Measurements from ENCODE around the gene DEFB125.
"Not testable (repeated sequence)": the region's sequence is repeated elsewhere in the genome, so short reads cannot be mapped to it uniquely, and the experiment has no call there.

DEFB125 gene

GRCh38 chr20:87401-87800 lies at the start of gene DEFB125:
DEFB125 (plus strand) TSS chr20:87672; CDS start chr20:87710, 38 bp downstream.
- no peak for DNase-seq

- DNase-seq: no peak
Observed at GRCh38 chr20:60035-60918, 27.2 kb upstream of the DEFB125 start.

- no peak for DNase-seq
Observed at GRCh38 chr20:61230-61629, 26.2 kb upstream of the DEFB125 start.

DNA sequence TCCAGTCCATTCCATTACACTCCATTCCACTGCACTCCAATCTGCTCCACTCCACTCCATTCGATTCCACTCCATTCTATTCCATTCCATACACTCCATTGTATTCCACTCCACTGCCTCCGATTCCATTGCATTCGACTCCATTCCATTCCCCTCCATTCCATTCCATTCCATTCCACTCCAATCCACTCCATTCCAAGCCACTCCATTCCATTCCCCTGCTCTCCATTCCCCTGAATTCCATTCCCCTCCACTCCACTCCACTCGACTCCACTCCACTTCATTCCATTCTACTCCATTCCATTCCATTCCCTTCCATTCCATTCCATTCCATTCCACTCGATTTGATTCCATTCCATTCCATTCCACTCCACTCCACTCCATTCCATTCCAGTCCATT lies 25.7 kb upstream of the DEFB125 start:
- DNase-seq: no peak

DNA sequence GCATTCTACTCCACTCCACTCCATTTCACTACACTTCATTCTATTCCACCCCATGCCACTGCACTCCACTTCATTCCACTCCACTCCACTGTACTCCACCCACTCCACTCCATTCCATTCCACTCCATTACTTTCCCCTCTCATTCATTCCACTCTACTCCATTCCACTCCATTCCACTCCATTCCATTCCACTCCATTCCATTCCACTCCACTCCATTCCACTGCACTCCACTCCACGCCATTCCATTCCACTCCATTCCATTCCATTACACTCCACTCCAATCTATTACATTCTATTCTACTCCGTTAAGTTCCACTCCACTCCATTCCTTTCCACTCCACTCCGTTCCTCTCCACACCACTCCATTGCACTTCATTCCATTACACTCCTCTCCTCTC lies 25.0 kb upstream of the DEFB125 start:
- DNase-seq: no peak

- no peak for DNase-seq
Observed at GRCh38 chr20:64026-64603, 23.4 kb upstream of the DEFB125 start.

DNA sequence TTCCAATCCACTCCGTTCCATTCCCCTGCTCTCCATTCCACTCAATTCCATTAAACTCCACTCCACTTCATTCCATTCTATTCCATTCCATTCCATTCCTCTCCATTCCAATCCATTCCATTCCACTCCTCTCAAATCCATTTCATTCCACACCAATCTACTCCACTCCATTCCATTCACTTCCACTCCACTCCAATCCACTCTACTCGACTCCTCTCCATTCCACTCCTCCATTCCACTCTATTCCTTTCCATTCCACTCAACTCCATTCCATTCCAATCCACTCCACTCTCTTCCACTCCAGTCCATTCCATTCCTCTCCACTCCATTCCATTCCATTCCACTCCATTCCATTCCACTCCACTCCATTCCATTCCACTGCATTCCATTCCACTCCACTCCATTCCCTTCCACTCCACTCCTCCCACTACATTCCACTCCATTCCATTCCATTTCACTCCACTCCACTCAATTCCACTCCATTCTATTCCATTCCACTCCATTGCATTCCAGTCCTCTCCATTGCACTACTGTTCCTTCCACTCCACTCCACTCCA lies 22.6 kb upstream of the DEFB125 start:
- DNase-seq: no peak

- no peak for DNase-seq
Observed at GRCh38 chr20:77231-77630, 10.2 kb upstream of the DEFB125 start.

DNA sequence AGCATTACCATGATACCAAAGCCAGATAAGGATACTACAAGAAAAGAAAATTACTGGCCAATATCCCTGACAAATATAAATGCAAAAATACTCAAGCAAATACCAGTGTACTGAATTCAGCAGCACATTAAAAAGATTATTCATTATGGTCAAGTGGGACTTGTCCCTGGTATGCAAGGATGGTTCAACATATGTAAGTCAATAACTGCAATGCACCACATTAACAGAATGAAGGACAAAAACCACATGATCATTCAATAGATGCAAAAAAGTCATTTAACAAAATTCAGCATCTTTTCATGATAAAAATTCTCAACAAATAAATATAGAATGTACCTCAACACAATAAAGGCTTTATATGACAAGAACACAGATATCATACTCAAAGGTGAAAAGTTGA lies 9.1 kb upstream of the DEFB125 start:
- no peak for DNase-seq

DNA sequence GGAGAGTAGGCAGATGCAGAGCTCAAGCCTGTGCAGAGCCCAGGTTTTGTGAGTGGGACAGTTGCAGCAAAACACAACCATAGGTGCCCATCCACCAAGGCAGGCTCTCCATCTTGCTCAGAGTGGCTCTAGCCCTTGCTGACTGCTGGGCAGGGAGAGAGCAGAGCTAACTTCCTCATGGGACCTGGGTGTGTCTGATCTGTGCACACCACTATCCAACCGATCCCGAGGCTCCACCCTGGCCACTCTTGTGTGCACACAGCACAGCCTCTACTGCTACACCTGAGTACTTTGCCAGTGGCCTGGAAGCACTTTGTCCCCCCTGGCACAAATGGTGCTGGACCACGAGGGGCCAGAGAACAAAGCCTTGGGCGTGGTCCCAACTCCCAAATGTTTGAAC lies 7.9 kb upstream of the DEFB125 start:
- no peak for DNase-seq

GRCh38 chr20:90651-91050 lies 3.2 kb downstream of the DEFB125 start:
- no peak for DNase-seq

GRCh38 chr20:93641-94040 lies 6.2 kb downstream of the DEFB125 start:
- no peak for DNase-seq

DNA sequence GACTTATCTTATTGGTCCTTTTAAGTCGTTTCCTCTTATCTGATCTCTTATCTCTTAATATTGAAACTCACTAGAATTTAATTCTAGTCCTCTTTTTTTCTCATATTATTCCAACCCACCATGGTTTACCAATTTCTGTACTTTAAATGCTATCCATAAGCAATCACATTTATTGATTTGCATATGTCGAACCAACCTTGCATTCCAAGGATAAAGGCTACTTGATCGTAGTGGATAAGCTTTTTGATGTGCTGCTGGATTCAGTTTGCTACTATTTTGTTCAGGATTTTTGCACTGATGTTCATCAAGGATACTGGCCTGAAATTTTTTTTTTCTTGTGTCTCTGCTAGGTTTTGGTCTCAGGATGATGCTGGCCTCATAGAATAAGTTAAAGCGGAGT lies 7.7 kb downstream of the DEFB125 start:
- DNase-seq: no peak

- DNase-seq: not testable (repeated sequence)
Observed at GRCh38 chr20:97691-98090, 10.2 kb downstream of the DEFB125 start.

DNA sequence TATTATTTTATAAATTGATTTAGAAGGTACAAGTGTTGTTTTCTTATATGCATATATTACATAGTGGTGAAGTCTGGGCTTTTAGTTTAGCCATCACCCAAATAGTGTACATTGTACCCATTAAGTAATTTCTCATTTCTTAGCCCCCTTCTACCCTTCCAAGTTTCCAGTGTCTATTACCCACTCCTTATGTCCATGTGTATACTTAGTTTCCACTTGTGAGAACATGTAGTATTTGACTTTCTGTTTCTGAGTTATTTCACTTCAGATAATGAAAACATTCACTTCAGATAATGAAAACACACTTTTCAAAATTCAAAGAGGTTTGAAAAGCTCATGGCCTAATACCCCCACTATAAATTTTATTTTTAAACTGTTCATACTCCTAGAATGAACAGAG lies 14.5 kb downstream of the DEFB125 start:
- no peak for DNase-seq

DNA sequence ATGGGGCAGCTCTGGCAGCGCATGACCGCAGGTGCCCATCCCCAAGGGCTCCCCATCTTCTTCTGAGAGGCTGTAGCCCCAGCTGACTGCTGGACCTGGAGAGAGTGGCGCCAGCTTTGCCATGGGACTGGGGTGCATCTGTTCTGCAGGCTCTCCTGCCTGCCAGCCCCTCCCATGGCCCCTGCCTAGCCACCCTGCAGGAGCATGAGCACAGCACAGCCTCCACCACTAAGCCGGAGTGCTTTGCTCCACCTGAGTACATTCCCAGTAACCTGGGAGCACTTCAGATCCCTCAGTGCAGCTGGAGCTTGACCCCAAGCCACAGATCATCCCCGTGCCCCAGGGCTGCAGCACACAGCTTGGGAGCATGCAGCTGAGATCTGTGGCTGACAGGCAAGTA lies 16.0 kb downstream of the DEFB125 start:
- no peak for DNase-seq

- no peak for DNase-seq
Observed at GRCh38 chr20:112396-112795, 24.9 kb downstream of the DEFB125 start.

DNA sequence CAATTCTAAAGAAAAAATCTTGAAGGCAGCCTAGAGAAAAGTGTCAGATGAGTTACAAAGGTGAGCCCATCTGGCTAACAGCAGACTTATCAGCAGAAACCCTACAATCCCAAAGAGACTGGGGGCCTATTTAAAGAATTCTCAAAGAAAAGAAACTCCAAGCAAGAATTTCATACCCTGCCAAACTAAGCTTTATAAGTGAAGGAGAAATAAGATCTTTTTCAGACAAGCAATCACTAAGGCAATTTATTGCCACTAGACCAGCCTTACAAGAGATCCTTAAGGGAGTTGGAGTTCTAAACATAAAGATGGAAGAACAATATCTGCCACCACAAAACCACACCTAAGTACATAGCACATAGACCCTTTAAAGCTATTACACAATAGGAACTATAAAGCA lies 30.0 kb downstream of the DEFB125 start:
- no peak for DNase-seq

GRCh38 chr20:129786-130323 lies 42.4 kb downstream of the DEFB125 start:
- not testable (repeated sequence) for DNase-seq

DNA sequence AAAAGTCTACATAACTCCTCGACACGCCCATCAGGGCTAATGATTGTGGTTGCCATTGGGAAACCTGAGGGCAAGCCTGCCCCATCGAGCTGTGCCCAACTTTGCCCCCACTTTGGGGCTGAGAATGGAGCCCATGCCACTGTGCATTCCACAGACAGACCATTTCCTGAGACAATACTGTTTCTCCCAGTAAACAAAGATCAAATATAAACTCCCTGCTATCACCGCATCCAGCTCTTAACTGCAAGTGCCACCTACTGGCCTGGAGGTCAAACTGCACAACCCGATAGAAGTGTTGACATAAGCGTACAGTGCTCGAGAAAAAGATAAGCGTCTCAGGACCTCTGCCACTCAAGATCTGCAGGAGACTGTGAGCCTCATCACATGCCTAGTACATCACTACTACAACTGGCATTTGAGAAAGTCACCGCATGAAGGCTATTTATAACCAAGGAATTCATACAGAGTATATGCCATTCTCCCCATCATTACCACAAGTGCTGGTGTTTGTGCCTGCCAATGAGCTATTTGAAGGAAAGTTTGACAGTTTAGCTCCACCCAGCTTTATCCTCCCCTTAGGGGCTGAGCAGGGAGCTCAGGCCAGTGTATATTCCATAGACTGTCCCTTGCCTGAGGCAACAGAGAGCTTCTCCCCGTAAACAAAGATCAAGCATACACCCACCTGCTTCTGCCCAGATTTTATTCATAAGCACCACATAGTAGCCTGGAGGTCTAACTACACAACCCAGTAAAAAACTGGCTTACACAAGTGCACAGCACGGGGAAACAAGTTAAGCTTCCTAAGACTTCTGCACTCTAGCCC lies 50.4 kb downstream of the DEFB125 start:
- peak in 2 of 3 donors; percentile 6 to 12 for DNase-seq

GRCh38 chr20:142290-142689 lies 54.8 kb downstream of the DEFB125 start, which contains the start of gene DEFB126:
DEFB126 (plus strand) TSS chr20:142590; CDS start chr20:142629, 39 bp downstream.
- no peak for DNase-seq

DNA sequence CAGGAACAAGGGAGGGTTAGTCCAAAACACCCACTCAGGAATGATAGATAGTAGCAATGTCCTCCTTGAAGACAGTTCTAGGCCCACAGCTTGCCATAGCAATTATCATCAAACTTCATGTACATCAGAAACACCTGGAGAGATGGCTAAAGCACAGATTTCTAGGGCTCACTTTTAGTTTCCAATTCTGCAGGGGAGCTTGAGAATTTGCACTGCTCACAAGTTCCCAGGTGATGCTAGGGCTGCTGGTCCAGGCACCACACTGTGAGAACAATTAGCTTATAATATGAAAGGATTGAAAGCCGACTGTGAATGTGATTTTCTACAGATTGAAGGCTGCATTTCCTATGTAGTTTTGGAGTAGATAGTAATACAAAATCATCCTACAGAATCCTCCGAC lies 58.4 kb downstream of the DEFB125 start:
- DNase-seq: no peak
